Fibroblast of lung (primary cell): ENCODE data around the gene PPP1R15B.

Experiments used
- CTCF ChIP-seq, 2 donors: IDR thresholded peaks in 1 of 2; conservative IDR thresholded peaks in 1 of 2; 1 replicate in 1 of 2; 2 replicates in 1 of 2; pipeline ENCODE4 v1.5.1; 2011 to 2012; ENCODE audit warnings: low read length in 2 of 2, control low read depth in 1 of 2, inconsistent platforms in 1 of 2, low read depth in 1 of 2, mild to moderate bottlenecking in 1 of 2
- EZH2 ChIP-seq: IDR thresholded peaks from 2 replicates; pipeline ENCODE4 v1.5.1; 2012; ENCODE audit warnings: low read length, control low read depth, mild to moderate bottlenecking; ENCODE audit errors: missing control alignments

GRCh38 chr1:204380293-204380831 lies 31.3 kb downstream of the PPP1R15B start:
- no peak for TF ChIP-seq CTCF (conservative IDR thresholded peaks at IDR 0.05 in 1 of 2, IDR thresholded peaks at IDR 0.05 in 1 of 2; ENCODE audit: low read depth in 1 of 2, low read length in 2 of 2)
- no peak for TF ChIP-seq EZH2
